Measurements from ENCODE around the gene ANKRD13D. TPM values are rescaled to one million over a fixed set of nuclear protein-coding genes. Genes with fewer than 3 reads are reported as not detected.

ANKRD13D gene
- total and polyA plus RNA-seq, 7 donors = 4.1 to 8.6 (median 7.0) TPM

- TF ChIP-seq CTCF (IDR thresholded peaks at IDR 0.05) = no peak
- H3K27me3 ChIP-seq (ENCODE audit: insufficient read depth in 3 of 3, low read length in 2 of 3) = no peaks in the 10 kb centered on the region
- H3K9me3 ChIP-seq = no peaks in the 10 kb centered on the region
- H3K27ac ChIP-seq = no peak overlapping the region
- DNase-seq (peak in 1 of 2 donors; percentile 45), ATAC-seq (no peak)
- peaks cover 41% of the 10 kb centered on the region for H3K4me1 ChIP-seq
- peaks cover 0 to 14% of the 10 kb centered on the region in 2 donors for H3K36me3 ChIP-seq (ENCODE audit: insufficient read depth in 1 of 2, low read depth in 1 of 2)
- WGBS, 3 donors = 85 to 87% (median 87%) methylated on average over 7 of the region's 7 CpGs
- intact Hi-C loops (cut with DNase I) = loop anchor here (5.0 to 10.0 kb wide), 3 partner anchors 37 to 120 kb away; partner anchors contain the start of gene SSH3 (in 1 of the 2)
- H3K4me3 ChIP-seq = no peak overlapping the region
These were observed 24.0 kb upstream of the ANKRD13D start for GRCh38 chr11:67264877-67265632.

DNA sequence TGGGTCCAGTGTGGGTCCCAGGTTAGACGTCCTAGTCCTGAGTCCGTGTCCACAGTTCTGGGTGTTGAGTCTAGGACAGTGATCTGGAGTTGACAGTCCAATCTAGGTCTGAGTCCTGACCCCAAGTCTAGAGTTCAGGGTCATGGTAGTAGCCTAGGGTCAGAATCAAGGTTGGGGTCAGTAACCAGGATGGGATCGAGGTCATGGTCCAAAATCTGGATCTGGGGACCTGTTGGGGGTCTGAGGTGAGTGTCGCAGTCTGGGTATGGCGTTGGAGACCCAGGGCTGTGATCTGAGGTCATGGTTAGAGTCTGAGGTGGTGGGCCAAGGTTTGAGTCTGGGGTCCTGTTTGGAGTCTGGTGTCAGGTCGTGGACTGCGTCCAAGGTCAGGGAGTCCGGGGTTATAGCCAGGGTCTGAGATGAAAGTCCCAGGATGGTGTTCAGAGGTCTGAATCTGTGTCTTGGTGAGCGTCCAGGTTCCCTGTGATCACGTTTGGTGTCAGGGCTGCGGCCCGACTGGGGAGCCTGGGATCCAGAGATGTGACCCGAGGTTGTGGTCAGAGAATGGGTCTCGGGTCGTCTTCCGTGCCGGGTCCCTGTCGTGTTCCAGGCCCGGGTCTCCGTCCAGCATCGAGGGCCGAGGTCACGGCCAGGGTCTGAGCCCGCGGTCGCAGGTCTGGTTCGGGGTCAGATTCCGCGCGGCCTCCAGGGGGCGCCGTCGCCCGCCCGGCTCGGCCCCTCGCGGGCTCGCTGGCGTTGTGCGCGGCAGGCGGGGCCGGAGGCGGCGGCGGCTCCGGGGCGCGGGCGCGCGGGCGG is 23.3 kb upstream of the ANKRD13D start:
- no peaks in the 10 kb centered on the region for H3K27me3 ChIP-seq (ENCODE audit: insufficient read depth in 3 of 3, low read length in 2 of 3)
- H3K9me3 ChIP-seq = no peaks in the 10 kb centered on the region
- H3K27ac ChIP-seq = peak overlapping the region; percentile 62
- TF ChIP-seq CTCF (IDR thresholded peaks at IDR 0.05) = peak; percentile 78
- intact Hi-C loops (cut with DNase I) = loop anchor here (1.0 to 10.0 kb wide), 4 partner anchors 36 to 119 kb away; partner anchors contain the start of gene SSH3 (in 1 of the 2)
- H3K4me3 ChIP-seq = peak overlapping the region; percentile 47
- 10 to 15% (median 13%) methylated on average over 45 to 54 of the region's 54 CpGs for WGBS, 3 donors
- ATAC-seq = peak; percentile 79 to 84 (median 82)
- DNase-seq = peak; percentile 85 to 92
- H3K36me3 ChIP-seq (ENCODE audit: insufficient read depth in 1 of 2, low read depth in 1 of 2) = peaks cover 0 to 14% of the 10 kb centered on the region in 2 donors
- peaks cover 46% of the 10 kb centered on the region for H3K4me1 ChIP-seq

- Histone ChIP-seq H3K36me3 (ENCODE audit: insufficient read depth in 1 of 2, low read depth in 1 of 2) (peaks cover 0 to 14% of the 10 kb centered on the region in 2 donors), H3K27me3 (ENCODE audit: insufficient read depth in 3 of 3, low read length in 2 of 3) (no peaks in the 10 kb centered on the region), H3K9me3 (no peaks in the 10 kb centered on the region), H3K4me1 (peaks cover 51% of the 10 kb centered on the region), H3K4me3 (peak within 1 kb of the TSS; percentile 91), H3K27ac (peak within 1 kb of the TSS; percentile 69)
- intact Hi-C loops (cut with DNase I) = loop anchor here (1.0 to 10.0 kb wide), 4 partner anchors 36 to 118 kb away; partner anchors contain the start of gene SSH3 (in 1 of the 2)
- peak; percentile 5 to 36 (median 22) for ATAC-seq
- no peak for TF ChIP-seq CTCF (IDR thresholded peaks at IDR 0.05)
- DNase-seq = peak in 1 of 2 donors; percentile 73
- 1 to 2% (median 1%) methylated on average over 30 to 103 of the region's 103 CpGs for WGBS, 3 donors
These were observed 22.5 kb upstream of the ANKRD13D start, which contains the start of gene GRK2 for GRCh38 chr11:67266449-67267187. TSS of gene GRK2 (plus strand) at chr11:67266473. CDS start at chr11:67266700, 227 bp downstream.
